GM13976 (cell line): ENCODE data around the gene FARS2.

Experiments
- DNase-seq: peaks from one replicate; pipeline ENCODE4 v3.0.0; 2012; ENCODE audit warnings: low spot score
- in situ Hi-C: fragments of 300-500 bp; cut with MboI; formaldehyde crosslinking; loops from one replicate; pipeline ENCODE4 v1.12.0; 2022; ENCODE audit warnings: low sequenced_read_pairs, mixed read lengths, inconsistent platforms; ENCODE audit not compliant: unreplicated experiment
- TF ChIP-seq, protein P1 (sequence below): IDR thresholded peaks from 2 replicates; pipeline ENCODE4 v1.5.1; 2012; ENCODE audit warnings: borderline replicate concordance, mild to moderate bottlenecking; ENCODE audit not compliant: insufficient read depth; ENCODE audit errors: extremely low read depth, missing control alignments, control extremely low read depth

FARS2 gene

DNA sequence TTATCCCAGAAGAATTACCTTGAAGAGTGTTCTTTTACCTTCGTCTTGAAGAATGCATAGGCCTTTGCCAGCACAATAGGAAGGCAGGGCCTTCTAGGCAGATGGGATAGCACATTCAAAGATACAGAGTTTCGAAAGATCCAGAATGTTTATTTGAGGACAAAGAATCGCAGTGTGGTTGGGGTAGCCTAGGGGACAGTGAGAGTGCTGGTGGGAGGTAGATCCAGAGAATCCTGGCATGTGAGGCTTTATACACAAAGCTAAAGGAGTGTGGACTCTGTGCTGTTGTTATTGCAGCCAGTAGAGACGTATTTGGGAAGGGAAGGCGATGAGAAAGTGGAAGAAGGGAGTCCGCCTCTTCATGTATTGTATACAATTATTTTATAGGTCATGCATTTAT lies 186.6 kb downstream of the FARS2 start:
- in situ Hi-C loops: no loop called here
- TF ChIP-seq, protein P1, sequence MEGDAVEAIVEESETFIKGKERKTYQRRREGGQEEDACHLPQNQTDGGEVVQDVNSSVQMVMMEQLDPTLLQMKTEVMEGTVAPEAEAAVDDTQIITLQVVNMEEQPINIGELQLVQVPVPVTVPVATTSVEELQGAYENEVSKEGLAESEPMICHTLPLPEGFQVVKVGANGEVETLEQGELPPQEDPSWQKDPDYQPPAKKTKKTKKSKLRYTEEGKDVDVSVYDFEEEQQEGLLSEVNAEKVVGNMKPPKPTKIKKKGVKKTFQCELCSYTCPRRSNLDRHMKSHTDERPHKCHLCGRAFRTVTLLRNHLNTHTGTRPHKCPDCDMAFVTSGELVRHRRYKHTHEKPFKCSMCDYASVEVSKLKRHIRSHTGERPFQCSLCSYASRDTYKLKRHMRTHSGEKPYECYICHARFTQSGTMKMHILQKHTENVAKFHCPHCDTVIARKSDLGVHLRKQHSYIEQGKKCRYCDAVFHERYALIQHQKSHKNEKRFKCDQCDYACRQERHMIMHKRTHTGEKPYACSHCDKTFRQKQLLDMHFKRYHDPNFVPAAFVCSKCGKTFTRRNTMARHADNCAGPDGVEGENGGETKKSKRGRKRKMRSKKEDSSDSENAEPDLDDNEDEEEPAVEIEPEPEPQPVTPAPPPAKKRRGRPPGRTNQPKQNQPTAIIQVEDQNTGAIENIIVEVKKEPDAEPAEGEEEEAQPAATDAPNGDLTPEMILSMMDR: no peak
- no peak for DNase-seq

DNA sequence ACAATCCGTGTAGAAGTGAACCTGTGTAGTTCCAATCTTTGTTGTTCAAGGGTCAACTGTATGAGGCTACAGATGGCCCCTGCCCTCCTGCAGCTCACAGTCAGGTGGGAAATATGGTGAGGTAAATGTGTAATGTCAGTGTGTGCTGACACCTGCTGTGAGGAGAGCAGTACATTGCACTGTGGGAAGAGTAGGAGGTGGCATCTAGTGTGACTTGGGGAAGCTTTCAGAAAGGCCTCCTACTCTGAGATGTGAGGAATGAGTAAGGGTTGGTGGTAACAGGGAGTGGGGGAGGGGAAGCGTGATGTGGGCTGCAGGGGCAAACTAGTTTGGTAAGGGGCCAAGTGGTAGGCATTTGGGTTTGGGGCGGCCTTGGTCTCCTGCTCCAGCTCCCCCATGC lies 188.8 kb downstream of the FARS2 start:
- in situ Hi-C loops: loop anchor here (25.0 kb wide), 2 partner anchors 537 to 1087 kb away; no protein-coding TSS in a partner anchor
- TF ChIP-seq, protein P1: no peak
- DNase-seq: no peak

DNA sequence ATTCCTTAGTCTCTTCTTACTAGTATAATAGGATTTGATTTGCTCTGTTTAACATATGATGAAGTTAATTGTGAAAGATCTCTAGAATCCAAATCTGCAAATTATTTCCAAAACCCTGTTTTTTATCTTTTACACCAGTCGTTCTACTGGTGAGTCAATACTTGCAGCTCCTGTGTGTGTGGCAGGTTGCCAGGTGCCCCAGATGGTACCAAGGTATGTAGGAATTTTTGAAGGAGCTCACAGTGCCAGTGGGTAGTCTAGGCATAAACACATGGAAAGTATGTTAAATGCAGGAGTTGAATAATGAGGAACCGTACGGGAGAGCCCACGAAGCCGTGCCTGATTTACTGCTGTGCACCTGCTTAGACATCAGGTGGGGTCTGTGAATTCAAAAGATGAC lies 192.2 kb downstream of the FARS2 start:
- no peak for DNase-seq
- in situ Hi-C loops: loop anchor here (25.0 kb wide), 2 partner anchors 534 to 1084 kb away; no protein-coding TSS in a partner anchor
- TF ChIP-seq, protein P1: no peak

DNA sequence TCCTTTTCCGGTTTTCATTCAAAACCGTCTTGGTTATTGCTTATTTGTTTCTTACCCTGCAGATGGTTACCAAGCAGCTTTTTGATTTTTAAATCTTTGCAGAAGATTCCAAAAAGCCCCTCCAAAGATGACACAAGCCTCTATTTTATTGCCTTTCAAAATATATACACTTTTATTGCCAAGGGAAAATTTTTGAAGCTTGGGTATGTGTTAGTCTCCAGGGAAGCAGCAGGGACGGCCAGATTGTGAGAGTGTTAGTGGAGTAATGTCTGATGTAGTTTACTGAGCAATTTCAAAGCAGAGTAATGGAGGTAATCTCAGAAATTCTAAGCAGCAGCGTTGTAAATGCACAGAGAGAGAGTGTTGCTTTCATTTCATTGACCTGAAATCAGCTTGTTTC lies 193.8 kb downstream of the FARS2 start:
- no peak for DNase-seq
- in situ Hi-C loops: loop anchor here (25.0 kb wide), 2 partner anchors 532 to 1082 kb away; no protein-coding TSS in a partner anchor
- TF ChIP-seq, protein P1: no peak

DNA sequence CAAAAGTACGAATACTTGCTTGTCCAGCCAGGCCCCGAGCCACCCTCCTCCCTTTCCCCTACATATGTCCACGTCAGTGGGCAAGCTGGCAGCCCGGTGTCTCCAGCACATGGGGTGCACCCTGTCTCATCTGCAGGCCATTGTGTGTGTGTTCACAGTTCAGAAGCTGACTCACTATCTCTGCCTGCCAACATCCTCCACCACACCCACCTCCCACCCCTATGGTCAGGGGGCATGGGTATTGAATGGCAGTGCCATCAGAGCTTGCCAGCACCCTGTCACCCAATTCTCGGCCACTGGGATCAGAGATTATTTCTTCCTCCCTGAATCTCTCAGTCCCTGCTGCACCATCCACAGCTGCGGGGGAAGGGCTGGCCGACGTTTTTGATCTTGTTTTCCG lies 195.7 kb downstream of the FARS2 start:
- DNase-seq: no peak
- in situ Hi-C loops: loop anchor here (25.0 kb wide), 2 partner anchors 530 to 1080 kb away; no protein-coding TSS in a partner anchor
- TF ChIP-seq, protein P1: no peak

DNA sequence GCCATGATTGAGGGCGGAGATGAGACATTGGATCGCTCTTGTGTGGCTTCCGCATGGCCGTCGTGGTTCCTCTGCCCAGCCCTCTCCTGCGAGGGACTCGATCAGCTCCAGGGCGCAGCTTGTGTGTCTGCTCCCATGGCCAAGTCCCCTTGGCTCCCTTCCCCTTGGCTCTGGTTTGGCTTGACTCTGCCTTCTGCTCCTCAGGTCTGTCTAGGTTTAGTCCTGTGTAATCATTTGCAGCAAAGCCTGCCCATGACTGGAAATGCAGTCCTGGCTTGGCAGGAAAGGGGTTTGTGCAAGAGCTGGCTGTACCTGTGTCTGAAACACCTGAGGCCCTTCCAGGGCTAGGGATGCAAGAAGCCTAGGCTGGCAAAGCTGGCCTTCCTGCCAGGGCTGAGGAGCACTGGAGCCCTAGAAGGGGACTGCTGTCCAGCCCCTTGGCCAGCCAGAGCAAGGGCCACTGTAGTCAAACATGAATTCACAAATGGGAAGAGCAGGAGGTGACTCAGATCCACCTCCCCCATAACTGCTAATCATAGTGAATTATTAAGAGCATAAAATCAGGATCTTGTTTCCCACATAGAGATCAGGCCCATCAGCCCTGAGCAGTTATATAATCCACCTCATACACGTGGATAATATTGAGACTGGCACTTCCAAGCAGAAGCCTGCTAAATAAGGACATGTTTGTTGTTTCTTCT lies 196.8 kb downstream of the FARS2 start:
- in situ Hi-C loops: loop anchor here (25.0 kb wide), 2 partner anchors 529 to 1079 kb away; no protein-coding TSS in a partner anchor
- no peak for DNase-seq
- TF ChIP-seq, protein P1: no peak
